IMR-90 (cell line): Measurements from ENCODE around the gene MARCOL. TPM values are rescaled to one million over a fixed set of nuclear protein-coding genes. Genes with fewer than 3 reads are reported as not detected.

Experiments
- ATAC-seq: fragments of 200-7000 bp; cut with Tn5 transposase; 2 replicates; pipeline ENCODE4 v1.9.1; 2020; ENCODE audit warnings: low read depth, mild to moderate bottlenecking, moderate library complexity
- BruUV-seq: library from RNA; stranded (reverse); fragments of 400-500 nt; replicated peaks from 2 replicates; lab custom pipeline; 2021; lab: Mats Ljungman, UMichigan
- CTCF ChIA-PET: fragments of 300-600 bp; formaldehyde crosslinking; extraction: SDS; loops from one replicate; lab custom pipeline; 2021; ENCODE audit warnings: antibody characterized with exemption; lab: Yijun Ruan, JAX
- POLR2A ChIA-PET: fragments of 300-600 bp; sonication (Branson Sonifier 250); formaldehyde crosslinking; loops from one replicate; lab custom pipeline; 2022; ENCODE audit warnings: antibody characterized with exemption; ENCODE audit not compliant: unreplicated experiment; lab: Charles Lee
- DNase-seq: peaks from one replicate; pipeline ENCODE4 v3.0.0; 2013
- H2AFZ ChIP-seq: replicated peaks from 2 replicates; pipeline ENCODE3; 2013; ENCODE audit warnings: low read length, mild to moderate bottlenecking; ENCODE audit not compliant: poor library complexity
- H2AK5ac ChIP-seq: 2 replicates; pipeline ENCODE4 v1.6.1; 2013; ENCODE audit warnings: low read depth, low read length, inconsistent platforms
- H2AK9ac ChIP-seq: replicated peaks from 2 replicates; pipeline ENCODE3; 2013; ENCODE audit warnings: mild to moderate bottlenecking, low read depth, low read length, moderate library complexity; ENCODE audit not compliant: poor library complexity
- H2BK120ac ChIP-seq: 2 replicates; pipeline ENCODE4 v1.6.1; 2013; ENCODE audit warnings: low read depth, low read length, inconsistent platforms
- H2BK15ac ChIP-seq: 3 replicates; pipeline ENCODE4 v1.6.1; 2013; ENCODE audit warnings: low read depth, low read length, inconsistent platforms
- H2BK20ac ChIP-seq: 2 replicates; pipeline ENCODE4 v1.6.1; 2013; ENCODE audit warnings: low read depth, mild to moderate bottlenecking, inconsistent platforms, low read length, moderate library complexity
- H2BK5ac ChIP-seq: 2 replicates; pipeline ENCODE4 v1.6.1; 2013; ENCODE audit warnings: mild to moderate bottlenecking, low read depth, low read length, inconsistent platforms; ENCODE audit not compliant: poor library complexity, severe bottlenecking
- H3K14ac ChIP-seq: replicated peaks from 2 replicates; pipeline ENCODE4 v1.6.1; 2013; ENCODE audit warnings: low read depth, low read length, inconsistent platforms
- H3K18ac ChIP-seq: 2 replicates; pipeline ENCODE4 v1.6.1; 2013; ENCODE audit warnings: low read depth, low read length, control low read depth
- H3K23ac ChIP-seq: 2 replicates; pipeline ENCODE4 v1.6.1; 2013; ENCODE audit warnings: low read depth, low read length, inconsistent platforms
- H3K27ac ChIP-seq: 2 replicates; pipeline ENCODE4 v1.5.1; 2013; ENCODE audit warnings: mild to moderate bottlenecking, control low read depth, low read length; ENCODE audit not compliant: insufficient read depth
- H3K27me3 ChIP-seq: 2 replicates; pipeline ENCODE4 v1.6.1; 2013; ENCODE audit warnings: low read length; ENCODE audit not compliant: control insufficient read depth, insufficient read depth
- H3K36me3 ChIP-seq: 2 replicates; pipeline ENCODE4 v1.6.1; 2013; ENCODE audit warnings: low read length, mixed read lengths; ENCODE audit not compliant: control insufficient read depth, insufficient read depth
- H3K4ac ChIP-seq: 2 replicates; pipeline ENCODE4 v1.6.1; 2013; ENCODE audit warnings: low read depth, low read length, inconsistent platforms
- H3K4me1 ChIP-seq: 2 replicates; pipeline ENCODE4 v1.6.1; 2013; ENCODE audit warnings: low read length, mixed read lengths; ENCODE audit not compliant: control insufficient read depth, insufficient read depth
- H3K4me2 ChIP-seq: 2 replicates; pipeline ENCODE4 v1.6.1; 2013; ENCODE audit warnings: low read depth, mild to moderate bottlenecking, control low read depth, low read length, moderate library complexity
- H3K4me3 ChIP-seq: 2 replicates; pipeline ENCODE4 v1.5.1; 2013; ENCODE audit warnings: low read depth, mild to moderate bottlenecking, control low read depth, low read length, moderate library complexity; ENCODE audit not compliant: insufficient read depth
- H3K56ac ChIP-seq: 2 replicates; pipeline ENCODE4 v1.6.1; 2013; ENCODE audit warnings: low read length, inconsistent platforms; ENCODE audit not compliant: insufficient read depth; ENCODE audit errors: extremely low read depth
- H3K79me1 ChIP-seq, 2 experiments: 2 replicates each; pipeline ENCODE4 v1.6.1; 2013; ENCODE audit warnings: low read length in 2 of 2, inconsistent platforms in 1 of 2, low read depth in 1 of 2
- H3K9ac ChIP-seq: 2 replicates; pipeline ENCODE4 v1.6.1; 2013; ENCODE audit warnings: low read depth, low read length, control low read depth
- H3K9me1 ChIP-seq: 2 replicates; pipeline ENCODE4 v1.6.1; 2013; ENCODE audit warnings: low read length, inconsistent platforms; ENCODE audit not compliant: insufficient read depth
- H3K9me3 ChIP-seq: 2 replicates; pipeline ENCODE4 v1.6.1; 2013; ENCODE audit warnings: low read length; ENCODE audit not compliant: control insufficient read depth, insufficient read depth
- H4K20me1 ChIP-seq: 2 replicates; pipeline ENCODE4 v1.6.1; 2013; ENCODE audit warnings: low read length, inconsistent platforms; ENCODE audit not compliant: insufficient read depth
- H4K5ac ChIP-seq: 2 replicates; pipeline ENCODE4 v1.6.1; 2013; ENCODE audit warnings: mild to moderate bottlenecking, low read depth, low read length, control low read depth
- H4K8ac ChIP-seq, 2 experiments: 2 replicates each; pipeline ENCODE4 v1.6.1; 2013; ENCODE audit warnings: low read depth in 2 of 2, low read length in 2 of 2, control low read depth in 1 of 2, inconsistent platforms in 1 of 2
- H4K91ac ChIP-seq: 2 replicates; pipeline ENCODE4 v1.6.1; 2013; ENCODE audit warnings: low read depth, low read length, inconsistent platforms; ENCODE audit not compliant: insufficient read depth
- CEBPB ChIP-seq: IDR thresholded peaks from 2 replicates; pipeline ENCODE4 v1.6.1; 2012; ENCODE audit warnings: low read depth, low read length, improper control_type of control experiment
- MAZ ChIP-seq: IDR thresholded peaks from 2 replicates; pipeline ENCODE4 v1.6.1; 2012; ENCODE audit warnings: low read depth, mild to moderate bottlenecking, low read length, improper control_type of control experiment, moderate library complexity, borderline replicate concordance
- MXI1 ChIP-seq: IDR thresholded peaks from 2 replicates; pipeline ENCODE4 v1.6.1; 2012; ENCODE audit warnings: low read depth, mild to moderate bottlenecking, low read length, moderate library complexity, borderline replicate concordance
- POLR2A ChIP-seq: IDR thresholded peaks from 2 replicates; pipeline ENCODE4 v1.6.1; 2012; ENCODE audit warnings: mild to moderate bottlenecking, low read depth, low read length
- RAD21 ChIP-seq: IDR thresholded peaks from 2 replicates; pipeline ENCODE4 v1.6.1; 2012; ENCODE audit warnings: low read length, improper control_type of control experiment
- dilution Hi-C: fragments of 300-500 bp; cut with HindIII; formaldehyde crosslinking; loops from one replicate; pipeline ENCODE4 v1.14.3; 2018; ENCODE audit warnings: low sequenced_read_pairs; ENCODE audit not compliant: unreplicated experiment
- in situ Hi-C: fragments of 300-500 bp; cut with MboI; formaldehyde crosslinking; loops from 3 replicates; pipeline ENCODE4 v1.14.3; 2019; ENCODE audit warnings: low sequenced_read_pairs, inconsistent platforms, mixed read lengths
- intact Hi-C: fragments of 100-400 bp; cut with micrococcal nuclease; formaldehyde crosslinking; loops from 2 replicates; pipeline ENCODE4 v1.10.0; 2022
- polyA plus RNA-seq, 3 experiments: library from polyadenylated mRNA; depleted of rRNA; stranded (reverse); fragments of >200 nt; gene quantifications; 2 replicates each; pipeline ENCODE4 v1.2.3, GENCODE V29; 2012; ENCODE audit warnings: low replicate concordance in 1 of 3
- total RNA-seq: library from RNA; depleted of rRNA; stranded (reverse); fragments of >200 nt; gene quantifications from 2 replicates; pipeline ENCODE4 v1.2.3, GENCODE V29; 2012
- TF ChIP-seq, protein P1 (sequence below): fragments of 150-350 bp; IDR thresholded peaks from 2 replicates; pipeline ENCODE4 v1.6.1; 2016; ENCODE audit warnings: low read depth, mild to moderate bottlenecking, low read length, moderate library complexity, borderline replicate concordance

MARCOL gene
- total and polyA plus RNA-seq, 2 of the 4 experiments (the other 2 are of a cell fraction): not detected

DNA sequence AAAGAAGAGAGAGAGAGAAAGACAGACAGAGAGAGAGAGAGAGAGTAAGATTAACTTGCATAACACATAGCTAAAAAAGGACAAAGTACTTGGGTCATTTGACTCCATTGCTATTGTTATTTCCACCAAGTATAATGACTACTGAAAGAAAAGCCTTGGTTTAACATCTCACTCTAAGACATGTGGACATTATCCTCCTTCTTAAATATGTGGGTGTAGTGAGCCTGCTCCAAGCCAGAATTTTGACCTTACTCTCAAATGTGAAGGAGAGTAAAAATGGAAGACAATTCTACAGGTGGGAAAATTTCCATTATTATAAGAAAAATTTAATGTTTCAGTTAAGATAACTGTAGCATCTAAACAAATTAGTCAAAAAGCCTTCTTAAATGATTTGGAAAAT, 8.5 kb upstream of the MARCOL start:
- no peak overlapping the region for H4K8ac ChIP-seq
- H2AFZ ChIP-seq: no peak overlapping the region
- DNase-seq (no peak), ATAC-seq (no peak)
- no peak overlapping the region for H3K14ac ChIP-seq
- no peak overlapping the region for H2BK15ac ChIP-seq
- no peak overlapping the region for H3K9ac ChIP-seq
- no peak overlapping the region for H3K18ac ChIP-seq
- dilution Hi-C loops (no loop called here), intact Hi-C loops (no loop called here), in situ Hi-C loops (no loop called here)
- H3K56ac ChIP-seq: no peak overlapping the region
- no peak overlapping the region for H2BK20ac ChIP-seq
- H4K5ac ChIP-seq: no peak overlapping the region
- H2BK120ac ChIP-seq: no peak overlapping the region
- H3K4me1 ChIP-seq: no peaks in the 10 kb centered on the region
- H2AK5ac ChIP-seq: no peak overlapping the region
- H4K20me1 ChIP-seq: no peaks in the 10 kb centered on the region
- H3K9me1 ChIP-seq: no peaks in the 10 kb centered on the region
- no peak overlapping the region for H2BK5ac ChIP-seq
- no peak overlapping the region for H4K91ac ChIP-seq
- POLR2A ChIA-PET: no interaction called here
- TF ChIP-seq, protein P1, sequence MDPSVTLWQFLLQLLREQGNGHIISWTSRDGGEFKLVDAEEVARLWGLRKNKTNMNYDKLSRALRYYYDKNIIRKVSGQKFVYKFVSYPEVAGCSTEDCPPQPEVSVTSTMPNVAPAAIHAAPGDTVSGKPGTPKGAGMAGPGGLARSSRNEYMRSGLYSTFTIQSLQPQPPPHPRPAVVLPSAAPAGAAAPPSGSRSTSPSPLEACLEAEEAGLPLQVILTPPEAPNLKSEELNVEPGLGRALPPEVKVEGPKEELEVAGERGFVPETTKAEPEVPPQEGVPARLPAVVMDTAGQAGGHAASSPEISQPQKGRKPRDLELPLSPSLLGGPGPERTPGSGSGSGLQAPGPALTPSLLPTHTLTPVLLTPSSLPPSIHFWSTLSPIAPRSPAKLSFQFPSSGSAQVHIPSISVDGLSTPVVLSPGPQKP: no peak
- TF ChIP-seq MXI1 (no peak), POLR2A (no peak), RAD21 (no peak), MAZ (no peak), CEBPB (no peak)
- no peaks in the 10 kb centered on the region for H3K36me3 ChIP-seq
- no peak overlapping the region for H3K27ac ChIP-seq
- H2AK9ac ChIP-seq: no peak overlapping the region
- no peaks in the 10 kb centered on the region for H3K27me3 ChIP-seq
- no peaks in the 10 kb centered on the region for H3K9me3 ChIP-seq
- H3K79me1 ChIP-seq: no peaks in the 10 kb centered on the region
- BruUV-seq: no TSS peak
- no peak overlapping the region for H3K4me3 ChIP-seq
- CTCF ChIA-PET: no interaction called here
- no peak overlapping the region for H3K23ac ChIP-seq
- no peak overlapping the region for H3K4ac ChIP-seq
- H3K4me2 ChIP-seq: no peak overlapping the region
